Fibroblast of lung (primary cell): Measurements from ENCODE around the gene PHLDB1.
"Not testable (repeated sequence)": the region's sequence is repeated elsewhere in the genome, so short reads cannot be mapped to it uniquely, and the experiment has no call there.

Experiments used
- EZH2 ChIP-seq: IDR thresholded peaks from 2 replicates; pipeline ENCODE4 v1.5.1; 2012; ENCODE audit warnings: low read length, control low read depth, mild to moderate bottlenecking; ENCODE audit errors: missing control alignments
- TF ChIP-seq, protein P1 (sequence below), 2 donors: IDR thresholded peaks in 1 of 2; conservative IDR thresholded peaks in 1 of 2; 1 replicate in 1 of 2; 2 replicates in 1 of 2; pipeline ENCODE4 v1.5.1; 2011 to 2012; ENCODE audit warnings: low read length in 2 of 2, control low read depth in 1 of 2, inconsistent platforms in 1 of 2, low read depth in 1 of 2, mild to moderate bottlenecking in 1 of 2

DNA sequence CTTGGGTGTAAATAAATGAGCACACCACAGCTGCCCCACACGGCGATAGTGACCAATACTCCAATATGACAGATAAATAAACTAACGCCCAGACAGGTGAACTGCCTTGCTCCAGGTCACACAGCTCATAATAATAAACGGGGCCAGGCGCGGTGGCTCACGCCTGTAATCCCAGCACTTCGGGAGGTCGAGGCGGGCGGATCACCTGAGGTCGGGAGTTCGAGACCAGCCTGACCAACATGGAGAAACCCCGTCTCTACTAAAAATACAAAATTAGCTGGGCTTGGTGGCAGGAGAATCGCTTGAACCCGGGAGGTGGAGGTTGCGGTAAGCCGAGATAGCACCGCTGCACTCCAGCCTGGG lies 4.0 kb downstream of the PHLDB1 start:
- TF ChIP-seq, protein P1, sequence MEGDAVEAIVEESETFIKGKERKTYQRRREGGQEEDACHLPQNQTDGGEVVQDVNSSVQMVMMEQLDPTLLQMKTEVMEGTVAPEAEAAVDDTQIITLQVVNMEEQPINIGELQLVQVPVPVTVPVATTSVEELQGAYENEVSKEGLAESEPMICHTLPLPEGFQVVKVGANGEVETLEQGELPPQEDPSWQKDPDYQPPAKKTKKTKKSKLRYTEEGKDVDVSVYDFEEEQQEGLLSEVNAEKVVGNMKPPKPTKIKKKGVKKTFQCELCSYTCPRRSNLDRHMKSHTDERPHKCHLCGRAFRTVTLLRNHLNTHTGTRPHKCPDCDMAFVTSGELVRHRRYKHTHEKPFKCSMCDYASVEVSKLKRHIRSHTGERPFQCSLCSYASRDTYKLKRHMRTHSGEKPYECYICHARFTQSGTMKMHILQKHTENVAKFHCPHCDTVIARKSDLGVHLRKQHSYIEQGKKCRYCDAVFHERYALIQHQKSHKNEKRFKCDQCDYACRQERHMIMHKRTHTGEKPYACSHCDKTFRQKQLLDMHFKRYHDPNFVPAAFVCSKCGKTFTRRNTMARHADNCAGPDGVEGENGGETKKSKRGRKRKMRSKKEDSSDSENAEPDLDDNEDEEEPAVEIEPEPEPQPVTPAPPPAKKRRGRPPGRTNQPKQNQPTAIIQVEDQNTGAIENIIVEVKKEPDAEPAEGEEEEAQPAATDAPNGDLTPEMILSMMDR (conservative IDR thresholded peaks at IDR 0.05 in 1 of 2, IDR thresholded peaks at IDR 0.05 in 1 of 2; ENCODE audit: low read depth in 1 of 2, low read length in 2 of 2): not testable (repeated sequence)
- not testable (repeated sequence) for TF ChIP-seq EZH2
